HFF-Myc (cell line): ENCODE measurements around the gene RPEL1.
A peak's percentile ranks its signal among the peaks of the same experiment; 100 is the strongest.

Experiments
- DNase-seq: peaks from one replicate; pipeline ENCODE4 v3.0.0-alpha.2; 2011; ENCODE audit warnings: low read depth; ENCODE audit errors: extremely low read depth
- H3K4me3 ChIP-seq: replicated peaks from 2 replicates; pipeline ENCODE4 v1.5.1; 2011; ENCODE audit warnings: low read depth, mild to moderate bottlenecking, control low read depth, low read length
- TF ChIP-seq, protein P1 (sequence below): IDR thresholded peaks from 2 replicates; pipeline ENCODE4 v1.5.1; 2012; ENCODE audit warnings: mild to moderate bottlenecking, low read depth, low read length, control low read depth; ENCODE audit errors: missing control alignments

RPEL1 gene

DNA sequence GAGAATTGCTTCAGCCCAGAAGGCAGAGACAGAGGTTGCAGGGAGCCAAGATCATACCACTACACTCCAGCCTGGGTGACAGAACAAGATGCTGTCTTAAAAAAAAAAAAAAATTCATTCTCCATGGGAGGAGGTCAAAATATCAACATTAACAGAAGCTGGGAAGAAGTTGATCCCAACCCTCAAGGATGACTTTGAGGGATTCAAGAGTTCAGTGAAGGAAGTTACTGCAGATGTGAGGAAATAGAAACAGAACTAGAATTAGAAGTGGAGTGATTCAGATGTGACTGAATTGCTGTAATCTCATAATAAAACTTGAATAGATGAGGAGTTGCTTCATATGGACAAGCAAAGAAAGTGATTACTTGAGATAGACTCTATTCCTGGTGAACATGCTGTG lies 19.7 kb upstream of the RPEL1 start:
- DNase-seq, result no peak
- TF ChIP-seq, protein P1, sequence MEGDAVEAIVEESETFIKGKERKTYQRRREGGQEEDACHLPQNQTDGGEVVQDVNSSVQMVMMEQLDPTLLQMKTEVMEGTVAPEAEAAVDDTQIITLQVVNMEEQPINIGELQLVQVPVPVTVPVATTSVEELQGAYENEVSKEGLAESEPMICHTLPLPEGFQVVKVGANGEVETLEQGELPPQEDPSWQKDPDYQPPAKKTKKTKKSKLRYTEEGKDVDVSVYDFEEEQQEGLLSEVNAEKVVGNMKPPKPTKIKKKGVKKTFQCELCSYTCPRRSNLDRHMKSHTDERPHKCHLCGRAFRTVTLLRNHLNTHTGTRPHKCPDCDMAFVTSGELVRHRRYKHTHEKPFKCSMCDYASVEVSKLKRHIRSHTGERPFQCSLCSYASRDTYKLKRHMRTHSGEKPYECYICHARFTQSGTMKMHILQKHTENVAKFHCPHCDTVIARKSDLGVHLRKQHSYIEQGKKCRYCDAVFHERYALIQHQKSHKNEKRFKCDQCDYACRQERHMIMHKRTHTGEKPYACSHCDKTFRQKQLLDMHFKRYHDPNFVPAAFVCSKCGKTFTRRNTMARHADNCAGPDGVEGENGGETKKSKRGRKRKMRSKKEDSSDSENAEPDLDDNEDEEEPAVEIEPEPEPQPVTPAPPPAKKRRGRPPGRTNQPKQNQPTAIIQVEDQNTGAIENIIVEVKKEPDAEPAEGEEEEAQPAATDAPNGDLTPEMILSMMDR, result no peak
- no peak overlapping the region for H3K4me3 ChIP-seq

DNA sequence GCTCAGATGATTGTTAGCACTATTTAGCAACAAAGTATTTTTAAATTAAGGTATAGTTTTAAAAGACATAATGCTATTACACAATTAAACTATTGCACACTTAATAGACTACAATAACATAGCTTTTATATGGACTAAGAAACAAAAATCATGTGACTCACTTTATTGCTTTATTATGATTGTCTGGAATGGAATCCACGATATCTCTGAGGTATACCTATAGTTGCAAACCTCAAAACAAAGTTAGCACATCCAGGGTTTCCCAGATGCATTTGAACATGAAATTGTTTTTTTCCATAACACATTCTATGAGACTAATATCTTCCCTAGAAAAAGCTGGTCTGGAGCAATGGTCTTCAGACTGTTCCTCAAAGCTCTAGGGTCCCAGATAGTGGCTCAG lies 18.3 kb upstream of the RPEL1 start:
- TF ChIP-seq, protein P1, result no peak
- DNase-seq, result no peak
- no peak overlapping the region for H3K4me3 ChIP-seq

DNA sequence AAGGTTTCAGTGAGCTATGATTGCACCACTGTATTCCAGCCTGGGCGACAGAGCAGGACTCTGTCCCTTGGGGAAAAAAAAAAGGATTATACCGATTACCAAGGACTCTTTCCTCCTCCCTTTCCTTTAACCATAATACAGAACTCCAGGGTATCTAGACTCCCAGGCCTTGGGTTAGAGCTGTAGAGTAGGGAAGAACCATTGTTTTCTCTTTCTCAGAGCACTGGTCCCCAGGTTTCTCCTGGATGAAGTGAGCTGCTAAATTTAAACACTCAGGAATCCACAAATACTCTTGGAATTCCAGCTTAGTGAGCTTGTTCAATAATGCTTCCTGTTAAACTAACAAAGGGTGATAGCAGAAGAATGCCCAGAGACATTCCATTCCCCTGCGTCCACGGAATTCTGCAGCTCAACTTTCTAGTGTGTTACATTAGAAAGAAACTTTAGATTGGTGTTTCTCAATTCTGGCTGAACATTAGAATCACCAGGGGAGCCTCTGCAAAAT lies 14.6 kb upstream of the RPEL1 start:
- peak; percentile 73 for DNase-seq
- H3K4me3 ChIP-seq, result no peak overlapping the region

DNA sequence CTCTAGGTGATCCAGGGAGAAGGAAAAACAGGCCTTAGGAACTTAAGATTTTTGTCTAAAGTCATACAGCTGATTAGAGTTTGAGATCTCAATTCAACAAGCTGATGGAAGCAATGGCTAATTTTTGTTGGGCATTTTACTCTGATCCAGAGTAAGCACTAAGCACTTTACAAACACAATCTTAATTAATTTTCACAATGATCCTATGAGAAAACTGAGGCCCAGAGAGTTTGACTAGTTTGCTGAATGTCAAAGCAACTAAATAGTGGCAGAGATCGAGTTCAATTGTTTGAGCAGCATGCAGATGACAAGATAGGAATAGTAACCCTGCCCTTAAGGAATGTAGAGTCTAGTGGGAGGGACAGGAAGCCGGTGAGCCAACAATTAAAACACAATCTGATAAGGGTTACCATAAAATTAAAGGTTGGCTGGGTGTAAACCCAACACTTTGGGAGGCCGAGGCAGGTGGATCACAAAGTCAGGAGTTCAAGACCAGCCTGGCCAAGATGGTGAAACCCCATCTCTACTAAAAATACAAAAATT lies 13.5 kb upstream of the RPEL1 start:
- no peak overlapping the region for H3K4me3 ChIP-seq
- DNase-seq, result no peak
- TF ChIP-seq, protein P1, result no peak

More for the DNA sequence above, 14.6 kb upstream of the RPEL1 start:
- TF ChIP-seq, protein P1, result no peak

DNA sequence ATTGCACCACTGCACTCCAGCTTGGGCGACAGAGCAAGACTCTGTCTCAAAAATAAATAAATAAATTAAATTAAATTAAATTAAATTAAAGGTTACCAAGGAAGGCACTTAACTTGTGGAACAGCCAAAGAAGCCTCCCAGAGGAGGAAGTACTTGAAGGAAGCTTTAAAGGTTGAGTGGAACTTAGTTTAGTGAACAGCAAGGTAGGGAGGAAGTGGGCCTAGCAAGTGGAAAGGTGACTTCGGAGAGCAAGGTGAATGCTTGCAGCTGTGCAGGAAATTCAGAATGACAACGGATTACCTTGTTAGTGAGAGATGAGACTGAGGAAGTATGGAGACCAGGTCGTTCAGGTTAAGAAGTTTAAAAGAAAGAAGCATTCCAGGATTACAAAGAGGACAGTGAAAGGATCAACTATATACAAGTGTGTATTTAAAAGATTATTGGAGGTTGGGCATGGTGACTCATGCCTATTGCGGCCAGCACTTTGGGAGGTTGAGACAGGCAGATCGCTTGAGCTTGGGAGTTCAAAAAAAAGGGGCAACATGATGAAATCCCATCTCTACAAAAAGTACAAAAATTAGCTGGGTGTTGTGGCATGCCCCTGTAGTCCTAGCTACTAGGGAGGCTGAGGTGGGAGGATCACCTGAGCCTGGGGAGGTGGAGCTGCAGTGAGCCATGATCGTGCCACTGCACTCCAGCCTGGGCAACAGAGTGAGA lies 12.8 kb upstream of the RPEL1 start:
- no peak overlapping the region for H3K4me3 ChIP-seq
- TF ChIP-seq, protein P1, result no peak
- no peak for DNase-seq

DNA sequence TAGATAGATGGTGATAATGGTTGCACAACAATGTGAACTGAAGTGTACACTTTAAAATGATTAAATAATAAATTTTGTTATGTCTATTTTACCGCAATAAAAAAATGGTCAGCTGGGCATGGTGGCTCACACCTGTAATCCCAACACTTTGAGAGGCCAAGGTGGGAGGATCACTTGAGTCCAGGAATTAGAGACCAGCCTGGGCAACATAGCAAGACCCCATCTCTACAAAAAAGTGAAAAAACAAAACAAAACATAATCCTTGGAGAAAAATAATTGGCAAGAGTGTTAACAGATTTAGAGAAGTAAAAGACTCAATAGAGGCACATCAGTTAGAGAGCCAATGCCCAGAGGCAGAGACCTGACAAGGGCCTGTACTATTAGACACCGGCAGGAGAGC lies 9.9 kb upstream of the RPEL1 start:
- no peak for DNase-seq
- TF ChIP-seq, protein P1, result no peak
- no peak overlapping the region for H3K4me3 ChIP-seq
